Measurements from ENCODE around the gene LACTBL1. TPM values are rescaled to one million over a fixed set of nuclear protein-coding genes. Genes with fewer than 3 reads are reported as not detected.

LACTBL1 gene, protein sequence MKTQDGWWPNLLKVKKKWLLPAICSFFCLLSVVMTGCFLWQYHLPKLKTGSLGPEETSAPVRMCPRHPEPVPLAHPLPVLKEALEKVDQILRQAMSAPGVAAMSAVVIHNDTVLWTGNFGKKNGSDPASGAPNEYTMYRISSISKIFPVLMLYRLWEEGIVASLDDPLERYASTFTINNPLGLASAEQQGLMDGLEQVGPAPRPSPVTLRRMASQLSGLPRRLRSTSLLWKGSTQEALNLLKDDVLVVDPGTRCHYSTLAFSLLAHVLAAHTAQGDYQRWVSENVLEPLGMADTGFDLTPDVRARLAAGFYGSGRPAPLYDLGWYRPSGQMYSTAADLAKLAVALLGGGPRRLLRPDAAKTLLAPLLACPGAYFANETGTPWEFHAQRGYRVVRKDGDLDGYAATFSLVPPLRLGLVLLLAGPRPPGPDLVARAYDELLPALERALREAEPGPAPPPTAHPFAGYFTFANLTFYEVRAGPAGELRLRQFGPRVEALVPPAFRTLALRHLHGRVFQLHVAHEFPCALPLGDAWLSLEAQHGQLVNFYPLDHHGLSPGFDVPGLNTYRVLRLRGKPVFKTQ
- total RNA-seq = not detected

DNA sequence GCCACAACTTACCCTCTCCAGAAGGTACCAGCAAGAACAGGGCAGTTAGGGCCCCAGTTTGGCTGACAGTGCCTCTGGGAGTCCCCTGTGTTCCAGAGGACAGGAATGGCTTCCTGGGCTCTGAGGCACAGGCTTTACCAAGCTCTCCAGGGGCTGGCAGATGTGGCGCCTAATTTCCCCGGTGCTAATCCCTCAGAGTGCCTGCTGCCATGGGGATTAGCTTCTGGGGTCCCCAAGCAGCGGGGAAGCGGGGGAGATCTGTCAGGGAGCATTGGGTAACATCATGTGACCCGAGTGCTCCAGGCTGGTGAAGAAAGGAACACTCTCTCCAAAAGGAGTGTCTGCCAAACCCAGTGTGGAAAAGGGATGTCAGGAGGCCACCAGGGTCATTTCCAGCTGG is at the start of gene LACTBL1:
Gene LACTBL1, minus strand, starts transcription at position 107 of the 400 bp plus-strand sequence. CDS start 550 bp downstream, outside the sequence.
- intact Hi-C loops (cut with DNase I) = loop anchor here (10.0 kb wide), 1 partner anchor 122 kb away; no protein-coding TSS in a partner anchor
- Histone ChIP-seq H3K27ac (no peak within 1 kb of the TSS), H3K36me3 (no peaks in the 10 kb centered on the region), H3K27me3 (no peaks in the 10 kb centered on the region), H3K9me3 (no peaks in the 10 kb centered on the region), H3K9ac (ENCODE audit: low read depth in 2 of 2, low read length in 2 of 2) (no peak within 1 kb of the TSS), H3K4me3 (no peak within 1 kb of the TSS), H3K4me1 (no peaks in the 10 kb centered on the region)
- no peak for DNase-seq
- TF ChIP-seq, protein P1, sequence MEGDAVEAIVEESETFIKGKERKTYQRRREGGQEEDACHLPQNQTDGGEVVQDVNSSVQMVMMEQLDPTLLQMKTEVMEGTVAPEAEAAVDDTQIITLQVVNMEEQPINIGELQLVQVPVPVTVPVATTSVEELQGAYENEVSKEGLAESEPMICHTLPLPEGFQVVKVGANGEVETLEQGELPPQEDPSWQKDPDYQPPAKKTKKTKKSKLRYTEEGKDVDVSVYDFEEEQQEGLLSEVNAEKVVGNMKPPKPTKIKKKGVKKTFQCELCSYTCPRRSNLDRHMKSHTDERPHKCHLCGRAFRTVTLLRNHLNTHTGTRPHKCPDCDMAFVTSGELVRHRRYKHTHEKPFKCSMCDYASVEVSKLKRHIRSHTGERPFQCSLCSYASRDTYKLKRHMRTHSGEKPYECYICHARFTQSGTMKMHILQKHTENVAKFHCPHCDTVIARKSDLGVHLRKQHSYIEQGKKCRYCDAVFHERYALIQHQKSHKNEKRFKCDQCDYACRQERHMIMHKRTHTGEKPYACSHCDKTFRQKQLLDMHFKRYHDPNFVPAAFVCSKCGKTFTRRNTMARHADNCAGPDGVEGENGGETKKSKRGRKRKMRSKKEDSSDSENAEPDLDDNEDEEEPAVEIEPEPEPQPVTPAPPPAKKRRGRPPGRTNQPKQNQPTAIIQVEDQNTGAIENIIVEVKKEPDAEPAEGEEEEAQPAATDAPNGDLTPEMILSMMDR (IDR thresholded peaks at IDR 0.05) = no peak

DNA sequence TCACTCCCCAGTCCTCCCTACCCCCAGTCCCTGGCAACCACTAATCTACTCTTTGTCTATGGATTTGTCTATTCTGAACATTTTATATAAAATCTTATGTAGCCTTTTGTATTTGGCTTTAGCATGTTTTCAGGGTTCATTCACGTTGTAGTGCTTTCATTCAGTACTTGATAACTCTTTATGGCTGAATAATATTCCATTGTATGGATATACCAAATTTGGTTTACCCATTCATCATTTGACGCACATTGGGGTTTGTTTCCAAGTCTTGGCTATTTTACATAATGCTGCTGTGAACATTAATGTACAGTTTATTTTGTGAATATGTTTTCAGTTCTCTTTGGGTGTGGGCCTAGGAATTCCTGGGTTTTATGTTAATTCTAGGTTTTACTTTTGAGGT is 49.2 kb upstream of the LACTBL1 start:
- Histone ChIP-seq H3K27ac (no peak overlapping the region), H3K27me3 (no peaks in the 10 kb centered on the region), H3K36me3 (no peaks in the 10 kb centered on the region), H3K9ac (ENCODE audit: low read depth in 2 of 2, low read length in 2 of 2) (no peak overlapping the region), H3K9me3 (no peaks in the 10 kb centered on the region), H3K4me1 (no peaks in the 10 kb centered on the region), H3K4me3 (no peak overlapping the region)
- no peak for DNase-seq
- TF ChIP-seq, protein P1 (IDR thresholded peaks at IDR 0.05) = no peak
- intact Hi-C loops (cut with DNase I) = no loop called here

DNA sequence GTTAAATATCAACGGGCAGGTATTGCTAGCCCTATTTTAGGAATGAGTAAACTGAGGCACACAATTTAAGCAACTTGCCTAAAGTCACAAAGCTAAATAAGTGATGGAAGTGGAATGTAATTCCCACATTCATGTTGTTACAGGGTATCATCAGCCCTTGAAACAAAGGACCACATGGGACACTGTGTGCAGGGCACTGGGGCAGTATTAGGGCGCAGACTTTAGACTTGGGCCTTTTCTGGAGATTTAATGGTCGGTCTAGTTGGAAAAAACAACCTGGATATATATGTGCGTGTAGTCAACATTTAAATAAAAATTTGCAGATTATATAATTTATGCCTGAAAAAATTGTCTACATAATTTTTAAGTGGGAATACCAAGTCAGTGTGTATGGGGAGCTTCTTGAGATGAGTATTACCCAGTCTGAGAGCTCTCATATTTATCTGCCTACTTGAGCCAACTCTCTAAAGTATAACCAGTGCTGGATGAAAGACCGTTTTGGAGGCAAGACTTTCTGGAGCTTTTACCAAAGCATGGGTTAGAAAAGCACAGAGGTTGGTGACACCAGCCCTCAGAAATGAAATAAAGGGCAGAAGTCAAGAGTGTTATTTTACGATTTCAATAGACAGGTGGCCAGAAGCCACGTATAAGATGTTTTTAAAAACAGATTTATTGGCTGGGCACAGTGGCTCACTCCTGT is 48.2 kb upstream of the LACTBL1 start:
- Histone ChIP-seq H3K36me3 (no peaks in the 10 kb centered on the region), H3K4me1 (no peaks in the 10 kb centered on the region), H3K27me3 (no peaks in the 10 kb centered on the region), H3K27ac (no peak overlapping the region), H3K9me3 (no peaks in the 10 kb centered on the region), H3K9ac (ENCODE audit: low read depth in 2 of 2, low read length in 2 of 2) (peak overlapping the region in 1 of 2 donors; percentile 27), H3K4me3 (peak overlapping the region; percentile 93)
- DNase-seq = no peak
- TF ChIP-seq, protein P1 (IDR thresholded peaks at IDR 0.05) = no peak
- intact Hi-C loops (cut with DNase I) = no loop called here

DNA sequence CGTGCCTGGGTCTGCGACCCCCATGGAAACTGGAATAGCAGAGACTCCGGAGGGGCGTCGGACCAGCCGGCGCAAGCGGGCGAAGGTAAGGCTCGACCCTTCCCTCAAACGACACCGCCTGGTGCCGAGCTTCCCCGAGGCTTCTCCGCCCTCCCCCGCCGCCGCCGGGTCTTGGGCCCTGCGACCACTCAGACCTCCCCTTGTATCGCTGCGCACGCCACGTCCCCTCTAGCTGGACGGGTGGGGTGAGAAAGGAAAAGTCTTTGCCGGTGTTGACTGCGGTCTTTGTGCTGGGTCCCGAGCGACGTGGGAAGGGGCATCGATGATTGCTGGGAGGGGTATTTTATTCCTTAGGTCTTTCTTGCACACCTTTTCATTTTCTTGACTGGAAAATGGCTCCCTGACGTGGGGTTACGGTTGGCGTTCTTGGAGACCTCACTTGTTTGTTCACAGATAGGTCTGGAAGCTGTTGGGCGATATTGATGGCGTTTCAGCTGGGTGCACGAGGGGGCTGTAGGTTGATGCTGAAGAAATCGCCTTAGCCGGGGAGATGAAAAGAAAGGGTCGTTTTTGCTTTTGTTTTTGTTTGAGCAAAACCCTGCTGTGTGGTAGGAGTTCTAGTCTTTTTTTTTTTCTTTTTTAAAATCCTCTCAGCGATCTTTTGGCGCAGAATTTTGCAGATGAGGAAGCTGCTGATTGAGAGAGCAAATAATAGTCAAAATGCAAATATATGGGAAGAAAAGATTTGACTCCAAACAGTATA is 47.4 kb upstream of the LACTBL1 start:
- Histone ChIP-seq H3K9me3 (no peaks in the 10 kb centered on the region), H3K4me1 (no peaks in the 10 kb centered on the region), H3K9ac (ENCODE audit: low read depth in 2 of 2, low read length in 2 of 2) (peak overlapping the region; percentile 90 to 92), H3K27me3 (no peaks in the 10 kb centered on the region), H3K4me3 (peak overlapping the region; percentile 93), H3K27ac (peak overlapping the region; percentile 89), H3K36me3 (no peaks in the 10 kb centered on the region)
- DNase-seq = peak; percentile 32
- intact Hi-C loops (cut with DNase I) = no loop called here
- TF ChIP-seq, protein P1 (IDR thresholded peaks at IDR 0.05) = no peak

Measured in colonic mucosa (tissue), 4 donors.